AG04450 (cell line): Measurements from ENCODE around the gene SELENOS. TPM values are rescaled to one million over a fixed set of nuclear protein-coding genes. Genes with fewer than 3 reads are reported as not detected.

Source experiments
- CTCF ChIA-PET: fragments of 300-600, 350-600 bp; formaldehyde crosslinking; extraction: SDS; loops from one replicate; lab custom pipeline; 2022; ENCODE audit warnings: antibody characterized with exemption, inconsistent platforms; lab: Charles Lee
- POLR2A ChIA-PET: fragments of 350-600 bp; formaldehyde crosslinking; extraction: SDS; loops from one replicate; lab custom pipeline; 2021; ENCODE audit warnings: antibody characterized with exemption, inconsistent platforms; lab: Yijun Ruan, JAX
- DNase-seq: peaks from one replicate; pipeline ENCODE4 v3.0.0-alpha.2; 2011; ENCODE audit warnings: low read depth, low spot score
- H3K27ac ChIP-seq: one replicate; pipeline ENCODE4 v1.5.1; 2012; ENCODE audit warnings: low read depth, low read length, control low read depth
- H3K27me3 ChIP-seq: one replicate; pipeline ENCODE4 v1.6.0; 2012; ENCODE audit warnings: low read length; ENCODE audit not compliant: control insufficient read depth, insufficient read depth
- H3K4me3 ChIP-seq: 2 replicates; pipeline ENCODE4 v1.5.1; 2011; ENCODE audit warnings: mild to moderate bottlenecking, low read depth, low read length, control low read depth
- H3K9me3 ChIP-seq: 2 replicates; pipeline ENCODE4 v1.5.1; 2012; ENCODE audit warnings: low read length; ENCODE audit not compliant: control insufficient read depth, insufficient read depth
- polyA plus RNA-seq: library from polyadenylated mRNA; depleted of rRNA; stranded (reverse); fragments of >200 nt; gene quantifications from 2 replicates; pipeline ENCODE4 v1.2.3, GENCODE V29; 2011
- TF ChIP-seq, protein P1 (sequence below): IDR thresholded peaks from 2 replicates; pipeline ENCODE4 v1.5.1; 2011; ENCODE audit warnings: low read depth, low read length, control low read depth, inconsistent platforms

Gene SELENOS
- polyA plus RNA-seq, 1 experiment = 100 TPM

DNA sequence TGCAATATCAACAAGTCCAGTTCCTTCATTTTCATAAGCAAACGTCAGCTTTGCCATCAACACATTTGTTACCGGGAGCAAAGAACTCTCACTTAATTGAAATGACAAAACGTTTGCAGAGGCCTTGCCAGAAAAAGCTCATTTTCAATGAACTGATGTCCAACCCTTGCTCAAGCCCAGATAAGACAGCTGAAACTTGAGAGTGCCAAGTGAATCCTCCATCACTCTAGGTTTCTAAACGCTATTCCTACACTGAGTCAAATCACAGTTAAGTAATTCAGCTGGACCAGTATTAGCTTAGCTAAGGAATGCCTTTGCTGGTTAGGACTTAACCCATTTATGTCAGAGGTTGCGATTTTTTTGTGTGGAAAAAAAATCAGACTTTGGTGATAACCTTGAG lies 36.9 kb downstream of the SELENOS start:
- Histone ChIP-seq H3K9me3 (no peaks in the 10 kb centered on the region), H3K27me3 (no peaks in the 10 kb centered on the region), H3K27ac (no peak overlapping the region), H3K4me3 (no peak overlapping the region)
- CTCF ChIA-PET = interaction anchor here (1.2 to 1.7 kb wide), 3 partner anchors 19 to 232 kb away, joined by 3 to 4 read pairs (median 3); no protein-coding TSS in a partner anchor
- POLR2A ChIA-PET = interaction anchor here (0.6 to 2.0 kb wide), 4 partner anchors 11 to 170 kb away, joined by 3 to 6 read pairs (median 3); partner anchors contain the start of gene CHSY1
- TF ChIP-seq, protein P1, sequence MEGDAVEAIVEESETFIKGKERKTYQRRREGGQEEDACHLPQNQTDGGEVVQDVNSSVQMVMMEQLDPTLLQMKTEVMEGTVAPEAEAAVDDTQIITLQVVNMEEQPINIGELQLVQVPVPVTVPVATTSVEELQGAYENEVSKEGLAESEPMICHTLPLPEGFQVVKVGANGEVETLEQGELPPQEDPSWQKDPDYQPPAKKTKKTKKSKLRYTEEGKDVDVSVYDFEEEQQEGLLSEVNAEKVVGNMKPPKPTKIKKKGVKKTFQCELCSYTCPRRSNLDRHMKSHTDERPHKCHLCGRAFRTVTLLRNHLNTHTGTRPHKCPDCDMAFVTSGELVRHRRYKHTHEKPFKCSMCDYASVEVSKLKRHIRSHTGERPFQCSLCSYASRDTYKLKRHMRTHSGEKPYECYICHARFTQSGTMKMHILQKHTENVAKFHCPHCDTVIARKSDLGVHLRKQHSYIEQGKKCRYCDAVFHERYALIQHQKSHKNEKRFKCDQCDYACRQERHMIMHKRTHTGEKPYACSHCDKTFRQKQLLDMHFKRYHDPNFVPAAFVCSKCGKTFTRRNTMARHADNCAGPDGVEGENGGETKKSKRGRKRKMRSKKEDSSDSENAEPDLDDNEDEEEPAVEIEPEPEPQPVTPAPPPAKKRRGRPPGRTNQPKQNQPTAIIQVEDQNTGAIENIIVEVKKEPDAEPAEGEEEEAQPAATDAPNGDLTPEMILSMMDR = no peak
- no peak for DNase-seq

DNA sequence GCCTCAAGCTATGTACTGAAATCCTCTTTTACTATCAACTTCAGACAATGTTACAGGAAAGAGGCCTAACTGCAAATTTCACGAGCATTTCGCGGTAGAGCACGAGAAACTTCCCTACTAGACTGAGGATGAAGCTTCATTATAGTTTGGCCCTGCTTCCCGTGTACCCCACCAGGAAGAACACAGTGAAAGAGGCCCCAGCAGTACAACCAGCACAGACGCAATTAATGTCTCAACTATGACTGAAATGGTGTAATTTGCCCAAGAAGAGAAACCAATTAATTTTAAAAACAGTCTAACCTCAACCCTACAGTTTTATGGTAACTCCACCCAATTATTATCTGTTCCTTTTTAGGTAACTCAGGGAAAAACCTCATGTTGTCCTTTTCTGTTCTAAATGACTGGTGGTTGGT lies 37.6 kb downstream of the SELENOS start:
- no peak for DNase-seq
- CTCF ChIA-PET = interaction anchor here (0.6 to 1.7 kb wide), 4 partner anchors 18 to 234 kb away, joined by 3 to 4 read pairs (median 4); no protein-coding TSS in a partner anchor
- Histone ChIP-seq H3K27me3 (no peaks in the 10 kb centered on the region), H3K27ac (no peak overlapping the region), H3K4me3 (no peak overlapping the region), H3K9me3 (no peaks in the 10 kb centered on the region)
- TF ChIP-seq, protein P1 = no peak
- POLR2A ChIA-PET = interaction anchor here (0.6 to 2.0 kb wide), 4 partner anchors 12 to 169 kb away, joined by 3 to 6 read pairs (median 3); partner anchors contain the start of gene CHSY1

DNA sequence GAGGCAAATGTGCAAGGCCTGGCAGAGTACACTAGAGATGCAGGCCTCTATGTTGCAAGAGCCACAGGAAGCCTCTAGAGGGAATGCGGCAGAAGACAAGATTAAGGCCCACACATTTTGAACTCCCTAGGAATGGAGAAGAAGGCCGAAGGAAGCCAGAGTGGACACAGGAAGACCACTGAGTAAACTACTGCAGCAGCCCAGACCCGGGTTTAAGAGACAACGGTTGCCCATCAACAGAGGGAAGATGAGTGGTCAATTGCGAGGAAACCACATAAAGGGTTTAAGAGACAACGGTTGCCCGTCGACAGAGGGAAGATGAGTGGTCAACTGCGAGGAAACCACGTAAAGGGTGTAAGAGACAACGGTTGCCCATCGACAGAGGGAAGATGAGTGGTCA lies 40.0 kb downstream of the SELENOS start:
- TF ChIP-seq, protein P1 = no peak
- Histone ChIP-seq H3K27ac (no peak overlapping the region), H3K9me3 (no peaks in the 10 kb centered on the region), H3K27me3 (no peaks in the 10 kb centered on the region), H3K4me3 (no peak overlapping the region)
- POLR2A ChIA-PET = no interaction called here
- CTCF ChIA-PET = interaction anchor here (0.7 to 1.4 kb wide), 2 partner anchors 112 to 229 kb away, joined by 3 to 4 read pairs; no protein-coding TSS in a partner anchor
- DNase-seq = no peak

DNA sequence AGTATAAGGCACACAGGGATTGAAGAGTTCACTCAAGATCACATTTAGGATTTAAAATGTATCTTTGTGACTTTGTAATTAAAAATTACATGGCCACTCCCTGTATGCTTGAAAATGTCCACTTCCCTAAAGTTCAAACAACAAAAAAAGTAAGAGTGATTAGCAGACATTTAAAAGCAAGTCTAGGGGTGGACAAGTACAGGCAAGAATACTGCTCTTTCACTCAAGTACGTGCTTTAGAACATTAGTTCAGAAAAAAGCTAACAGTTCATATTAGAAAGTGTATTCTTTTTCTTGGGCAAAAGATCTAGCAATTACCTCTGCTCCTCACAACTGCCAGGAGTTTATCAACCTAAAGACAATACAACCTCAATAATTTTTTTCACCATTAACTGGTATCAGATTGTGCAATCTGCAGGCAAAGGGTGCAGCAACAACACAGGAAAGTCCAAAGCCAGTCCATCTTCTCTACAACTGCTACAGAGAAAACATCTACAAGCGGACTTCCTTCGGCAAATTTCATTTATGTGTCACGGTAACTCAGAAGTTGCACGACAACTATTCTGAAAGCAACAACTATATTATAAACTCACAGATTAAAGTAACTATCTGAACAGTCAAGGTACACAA lies 43.5 kb downstream of the SELENOS start:
- POLR2A ChIA-PET = no interaction called here

More for the DNA sequence above, 43.5 kb downstream of the SELENOS start:
- Histone ChIP-seq H3K27ac (no peak overlapping the region), H3K27me3 (no peaks in the 10 kb centered on the region), H3K9me3 (no peaks in the 10 kb centered on the region), H3K4me3 (no peak overlapping the region)
- CTCF ChIA-PET = no interaction called here
- no peak for DNase-seq
- TF ChIP-seq, protein P1 = no peak
